Camera-type eye (tissue), 1 donor: ENCODE results near the gene CLCA4. TPM values are rescaled to one million over a fixed set of nuclear protein-coding genes. Genes with fewer than 3 reads are reported as not detected.

ENCODE experiments used
- total RNA-seq: library from RNA; depleted of rRNA; stranded (reverse); fragments of >200 nt; gene quantifications from one replicate; pipeline ENCODE4 v1.2.3, GENCODE V29; 2014

The CLCA4 gene
- total RNA-seq, result not detected

GRCh38 chr1:86546787-86547221 is at the start of gene CLCA4:
Gene CLCA4, plus strand, starts transcription at chr1:86547078. Its CDS starts 42 bp downstream, at chr1:86547120.

Other genes starting within 250 kb of the CLCA4 start
- 143 TPM for gene ODF2L, start 150.8 kb upstream of the CLCA4 start, total RNA-seq
- gene CLCA2, start 122.9 kb upstream of the CLCA4 start, total RNA-seq, result 1.3 TPM
- gene CLCA1, start 78.2 kb upstream of the CLCA4 start, total RNA-seq, result not detected
- 97.4 TPM for gene SH3GLB1, start 157.5 kb downstream of the CLCA4 start, total RNA-seq